SIG-M5 treated with dmso at 0.1 percent for 504 hours (cell line): Measurements from ENCODE around the gene LINGO3.
A peak's percentile ranks its signal among the peaks of the same experiment; 100 is the strongest.
"Not testable (repeated sequence)": the region's sequence is repeated elsewhere in the genome, so short reads cannot be mapped to it uniquely, and the experiment has no call there.

Experiments
- DNase-seq: peaks from one replicate; lab custom pipeline; 2025; ENCODE audit not compliant: unreplicated experiment; lab: John Stamatoyannopoulos, UW

The LINGO3 gene

DNA sequence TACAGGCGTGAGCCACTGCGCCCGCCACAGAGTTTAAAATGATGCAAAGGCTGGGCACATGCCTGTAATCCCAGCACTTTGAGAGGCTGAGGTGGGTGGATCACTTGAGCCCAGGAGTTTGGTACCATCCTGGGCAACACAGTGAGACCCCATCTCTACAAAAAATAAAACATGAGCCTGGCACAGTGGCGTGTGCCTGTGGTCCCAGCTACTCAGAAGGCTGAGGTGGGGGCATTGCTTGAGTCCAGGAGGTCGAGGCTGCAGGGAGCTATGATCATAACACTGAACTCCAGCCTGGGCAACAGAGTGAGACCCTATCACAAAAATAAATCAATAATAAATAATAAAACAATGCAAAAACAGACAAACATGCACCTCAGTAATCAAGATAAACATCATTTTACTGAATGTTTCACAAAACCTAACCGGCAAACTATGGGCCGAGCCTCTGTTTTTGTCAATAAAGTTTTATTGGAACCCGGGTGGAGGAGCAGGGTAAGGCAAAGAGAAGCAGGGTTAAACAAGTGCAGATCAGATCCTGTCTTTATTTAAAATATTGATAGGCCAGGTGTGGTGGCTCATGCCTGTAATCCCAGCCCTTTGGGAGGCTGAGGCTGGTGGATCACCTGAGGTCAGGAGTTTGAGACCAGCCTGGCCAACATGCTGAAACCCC, 24.0 kb downstream of the LINGO3 start:
- DNase-seq: no peak

DNA sequence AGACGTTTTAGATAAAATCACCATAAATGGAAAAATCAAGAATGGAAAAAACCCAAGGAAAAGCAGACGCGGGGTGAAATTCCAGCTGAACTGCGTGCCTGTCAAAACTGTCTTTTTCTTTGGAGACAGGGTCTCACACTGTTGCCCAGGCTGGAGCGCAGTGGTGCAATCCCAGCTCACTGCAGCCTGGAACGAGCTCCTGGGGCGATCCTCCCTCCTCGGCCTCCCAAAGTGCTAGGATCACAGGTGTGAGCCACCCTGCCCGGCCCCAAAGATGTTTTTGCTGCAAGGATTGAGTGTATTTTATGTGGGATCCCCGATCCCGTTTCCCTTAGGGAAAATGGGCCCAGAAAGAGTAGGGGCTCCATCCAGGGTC, 25.1 kb downstream of the LINGO3 start:
- no peak for DNase-seq

DNA sequence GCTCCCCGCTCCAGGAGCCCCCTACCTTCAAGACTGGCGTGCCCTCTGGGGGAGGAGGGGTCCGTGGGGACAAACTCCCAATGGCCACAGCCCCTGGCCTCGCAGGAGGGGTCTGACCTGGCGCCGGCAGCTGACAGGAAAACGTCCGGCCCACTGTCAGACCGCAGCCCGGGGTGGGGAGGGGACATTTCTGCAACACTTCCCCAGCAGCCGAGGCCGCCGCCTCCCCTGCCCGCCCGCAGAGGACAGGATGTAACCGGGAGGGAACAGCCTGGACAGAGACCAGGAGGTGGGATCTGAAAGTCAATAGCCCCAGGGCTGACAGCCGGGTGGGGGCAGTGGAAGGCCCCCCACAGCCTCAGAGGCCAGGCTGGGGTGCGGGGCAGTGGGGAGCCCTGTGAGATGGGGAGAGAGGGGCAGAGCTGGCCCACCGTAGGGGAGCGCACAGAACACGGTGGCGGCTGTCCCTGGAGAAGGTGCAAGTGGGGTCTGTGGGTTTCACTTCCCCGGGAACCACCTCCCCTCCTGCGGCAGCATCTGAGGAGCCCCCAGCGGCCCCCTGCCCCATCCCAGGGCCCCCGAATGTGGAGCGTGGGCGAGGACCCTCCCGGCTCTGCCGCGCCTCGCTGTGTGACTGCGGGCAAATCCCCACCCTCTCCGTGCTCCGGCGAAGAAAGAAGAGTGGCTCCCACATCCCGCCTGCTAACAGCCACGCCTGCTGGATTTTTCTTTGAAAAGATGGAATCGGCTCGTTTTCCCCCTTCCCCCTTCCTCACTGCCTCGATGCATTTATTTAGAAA, 25.7 kb downstream of the LINGO3 start, which contains the start of gene PEAK3:
TSS of gene PEAK3 (minus strand) at position 114 of the 800 bp plus-strand sequence. CDS start 1,244 bp downstream, outside the sequence.
- peak; percentile 60 for DNase-seq

- DNase-seq: not testable (repeated sequence)
These were observed 26.5 kb downstream of the LINGO3 start for GRCh38 chr19:2281265-2282061.

DNA sequence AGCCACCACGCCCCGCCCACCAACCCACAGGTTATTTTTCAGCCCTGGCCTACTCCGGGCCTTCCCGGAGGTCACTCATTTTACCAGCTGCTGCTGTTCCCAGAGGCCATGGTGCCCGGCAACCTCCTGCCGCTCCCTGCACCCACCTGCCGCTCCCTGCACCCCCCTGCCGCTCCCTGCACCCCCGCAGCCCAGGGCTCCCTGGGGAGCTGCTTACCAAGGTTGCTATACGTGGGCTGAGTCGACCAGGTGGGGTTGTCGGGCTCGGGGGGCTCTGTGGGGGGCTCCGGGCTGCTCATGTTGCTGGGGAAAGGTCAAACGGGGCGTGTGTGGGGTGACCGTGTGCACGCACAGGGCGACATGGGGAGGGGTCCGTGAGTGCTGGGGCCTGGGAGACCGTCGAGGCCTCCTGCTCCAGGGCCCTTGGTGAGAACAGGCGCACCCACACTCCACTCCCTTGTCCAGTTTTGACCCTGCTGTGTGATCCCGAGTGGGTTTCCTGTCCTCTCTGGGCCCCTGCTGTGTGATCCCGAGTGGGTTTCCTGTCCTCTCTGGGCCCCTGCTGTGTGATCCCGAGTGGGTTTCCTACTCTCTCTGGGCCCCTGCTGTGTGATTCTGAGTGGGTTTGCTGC, 27.2 kb downstream of the LINGO3 start:
- no peak for DNase-seq

- no peak for DNase-seq
These were observed 29.3 kb downstream of the LINGO3 start for GRCh38 chr19:2278459-2279158.

- no peak for DNase-seq
These were observed 30.8 kb downstream of the LINGO3 start for GRCh38 chr19:2277138-2277537.

DNA sequence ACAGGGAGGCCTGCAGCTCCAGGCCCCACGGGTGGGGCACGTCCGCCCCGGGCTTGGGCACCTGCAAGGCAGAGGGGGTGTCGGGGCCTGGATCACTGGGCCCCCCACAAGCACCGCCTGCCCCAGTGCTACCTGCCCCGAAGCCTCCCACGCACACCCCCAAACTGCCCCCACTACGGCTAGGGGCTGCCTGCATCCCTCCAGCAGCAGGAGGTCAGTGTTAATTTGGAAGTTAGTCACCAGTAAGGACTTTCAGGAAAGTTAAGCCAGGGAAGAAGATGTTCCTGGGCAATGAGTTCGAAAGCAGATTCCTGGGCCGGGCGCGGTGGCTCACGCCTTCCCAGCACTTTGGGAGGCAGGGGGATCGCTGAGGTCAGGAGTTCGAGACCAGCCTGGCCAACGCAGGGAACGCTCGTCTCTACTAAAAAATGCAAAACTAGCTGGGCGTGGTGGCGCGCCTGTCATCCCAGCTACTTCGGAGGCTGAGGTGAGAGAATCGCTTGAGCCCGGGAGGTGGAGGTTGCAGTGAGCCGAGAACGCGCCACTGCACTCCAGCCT, 31.4 kb downstream of the LINGO3 start:
- no peak for DNase-seq

DNA sequence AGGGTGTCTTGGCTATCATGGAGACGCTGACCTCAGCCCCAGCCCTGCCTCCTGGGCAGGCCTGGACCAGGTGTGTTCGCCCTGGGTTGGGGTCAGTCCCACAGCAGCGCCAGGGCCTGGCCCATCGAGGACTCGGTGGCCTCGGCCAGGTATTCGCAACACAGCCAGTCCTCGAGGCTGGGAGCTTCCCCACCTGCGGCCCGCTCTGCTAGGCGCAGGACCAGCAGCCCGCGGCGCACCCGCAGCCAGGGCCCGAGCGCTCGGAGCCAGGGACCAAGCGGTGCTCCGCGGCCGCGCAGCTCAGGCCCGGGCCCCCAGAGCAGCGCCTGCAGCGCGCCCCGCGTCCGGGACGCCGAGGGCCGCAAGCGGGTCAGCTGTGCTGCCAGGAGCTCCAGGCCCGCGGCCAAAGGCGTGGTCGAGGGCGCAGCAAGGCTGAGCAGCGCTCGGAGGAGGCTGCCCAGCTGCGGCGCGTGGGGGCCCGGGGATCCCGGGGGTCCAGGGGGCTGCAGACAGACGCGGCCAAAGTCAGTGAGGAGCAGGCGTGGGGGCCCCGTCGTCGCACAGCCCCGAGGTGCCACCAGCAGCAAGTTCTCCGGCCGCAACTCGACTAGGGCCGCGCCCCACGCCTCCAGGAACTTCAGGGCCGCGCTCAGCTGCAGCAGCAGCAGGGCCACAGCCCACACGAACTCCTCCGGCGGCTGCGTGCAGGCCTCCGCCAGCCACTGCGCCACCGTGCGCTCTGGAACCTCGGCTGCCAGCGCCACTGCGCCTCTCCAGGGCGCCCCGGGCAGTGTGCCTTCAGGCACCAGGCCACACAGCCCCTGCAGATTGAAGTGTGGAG, 32.1 kb downstream of the LINGO3 start:
- DNase-seq: no peak

DNA sequence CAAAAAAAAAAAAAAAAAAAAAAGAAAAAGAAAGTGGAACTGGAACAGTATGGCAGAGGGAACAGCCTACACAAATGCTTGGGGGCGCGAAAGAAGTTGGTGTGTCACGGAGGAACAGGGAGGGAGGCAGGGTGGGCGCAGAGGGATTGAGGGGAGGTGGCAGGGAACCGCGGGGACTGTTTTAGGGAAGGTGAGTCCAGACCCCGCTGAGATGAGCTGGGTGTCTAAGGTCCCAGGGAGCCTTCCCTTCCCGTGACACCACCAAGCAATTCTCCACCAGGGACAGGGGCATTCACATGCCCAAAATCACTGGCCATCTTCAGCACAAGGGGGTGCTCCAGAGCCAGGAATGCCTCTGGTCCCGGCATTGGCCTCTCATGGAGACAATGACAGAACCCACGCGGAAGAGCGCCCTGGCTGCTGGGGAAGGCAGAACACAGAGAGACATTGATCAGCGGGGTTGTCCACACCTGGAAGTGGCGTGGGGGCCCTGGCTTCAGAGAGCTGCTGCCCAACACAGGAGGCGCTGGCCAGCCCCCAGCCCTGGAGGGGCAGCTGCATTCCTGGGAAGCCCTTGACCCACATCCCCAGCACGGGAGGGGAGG, 32.9 kb downstream of the LINGO3 start:
- peak; percentile 34 for DNase-seq

GRCh38 chr19:2274185-2274711, 33.7 kb downstream of the LINGO3 start:
- DNase-seq: no peak

DNA sequence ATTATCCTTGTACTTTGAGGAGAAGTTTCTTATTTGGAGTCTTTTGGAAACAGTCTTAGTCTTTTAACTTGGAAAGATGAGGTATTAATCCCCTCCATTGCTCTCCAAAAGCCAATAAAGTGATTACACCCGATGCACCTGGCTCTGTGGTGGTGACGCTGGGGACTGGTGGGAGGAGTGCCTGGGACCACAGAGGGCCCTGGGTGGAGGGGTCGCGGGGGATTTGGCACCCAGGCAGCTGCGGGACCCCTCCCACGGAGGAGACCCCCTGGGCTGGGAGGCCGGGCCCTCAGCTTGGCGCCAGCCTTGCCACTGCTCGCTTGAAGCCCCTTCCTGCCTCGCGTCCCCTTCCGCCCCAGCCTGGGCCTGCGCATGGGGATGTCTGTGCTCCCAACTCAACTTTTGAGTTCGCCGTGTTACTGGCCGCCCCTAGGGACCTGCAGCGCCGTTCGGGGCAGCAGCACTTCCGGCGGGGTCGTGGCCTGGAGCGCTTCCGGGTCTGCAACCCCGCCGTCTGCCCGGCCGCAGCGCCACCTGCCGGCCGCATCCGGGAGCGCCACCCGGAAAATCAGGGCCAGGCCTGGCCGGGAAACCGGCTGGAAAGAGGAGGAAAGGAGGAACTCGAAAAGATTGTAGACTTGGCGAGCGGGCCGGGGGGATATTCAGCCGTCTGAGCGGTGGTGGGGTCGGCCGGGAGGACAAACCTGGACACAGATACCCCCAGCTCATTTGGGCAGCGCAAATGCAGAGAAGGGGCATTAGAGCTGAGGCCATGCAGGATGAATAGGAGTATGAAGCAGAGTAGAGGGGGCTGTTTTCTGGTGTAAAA, 34.4 kb downstream of the LINGO3 start:
- peak; percentile 69 for DNase-seq

DNA sequence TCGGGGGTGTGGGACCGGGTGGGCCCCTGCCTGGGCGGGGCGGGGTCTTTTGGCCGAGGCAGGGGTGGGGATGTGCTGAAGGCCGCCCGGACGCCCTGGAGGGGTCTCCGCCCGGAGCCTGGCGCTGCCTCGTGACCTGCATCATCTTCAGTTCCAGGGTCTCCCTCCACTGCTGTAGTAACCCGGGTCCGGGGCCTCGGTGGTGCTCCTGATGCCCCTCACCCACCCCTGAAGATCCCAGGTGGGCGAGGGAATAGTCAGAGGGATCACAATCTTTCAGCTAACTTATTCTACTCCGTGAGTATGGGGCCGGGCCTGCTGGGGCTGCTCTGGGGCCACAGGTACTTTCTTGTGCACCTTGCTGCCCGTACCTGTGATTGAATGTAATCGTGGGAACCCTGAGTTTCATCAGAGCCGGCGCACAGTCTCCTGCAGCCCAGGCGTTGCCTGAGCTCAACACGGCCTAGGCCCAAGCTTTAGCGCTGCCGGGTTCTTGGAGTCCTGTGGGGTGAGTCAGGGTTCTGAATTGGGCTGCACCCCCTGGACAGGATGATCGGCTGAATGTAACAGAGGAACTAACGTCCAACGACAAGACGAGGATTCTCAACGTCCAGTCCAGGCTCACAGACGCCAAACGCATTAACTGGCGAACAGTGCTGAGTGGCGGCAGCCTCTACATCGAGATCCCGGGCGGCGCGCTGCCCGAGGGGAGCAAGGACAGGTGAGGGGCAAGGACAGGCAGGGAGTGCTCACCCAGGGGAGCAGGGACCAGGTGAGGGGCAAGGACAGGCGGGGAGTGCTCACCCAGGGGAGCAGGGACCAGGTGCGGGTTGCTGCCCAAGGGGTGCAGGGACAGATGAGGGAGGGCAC, 36.5 kb downstream of the LINGO3 start:
- DNase-seq: no peak

DNA sequence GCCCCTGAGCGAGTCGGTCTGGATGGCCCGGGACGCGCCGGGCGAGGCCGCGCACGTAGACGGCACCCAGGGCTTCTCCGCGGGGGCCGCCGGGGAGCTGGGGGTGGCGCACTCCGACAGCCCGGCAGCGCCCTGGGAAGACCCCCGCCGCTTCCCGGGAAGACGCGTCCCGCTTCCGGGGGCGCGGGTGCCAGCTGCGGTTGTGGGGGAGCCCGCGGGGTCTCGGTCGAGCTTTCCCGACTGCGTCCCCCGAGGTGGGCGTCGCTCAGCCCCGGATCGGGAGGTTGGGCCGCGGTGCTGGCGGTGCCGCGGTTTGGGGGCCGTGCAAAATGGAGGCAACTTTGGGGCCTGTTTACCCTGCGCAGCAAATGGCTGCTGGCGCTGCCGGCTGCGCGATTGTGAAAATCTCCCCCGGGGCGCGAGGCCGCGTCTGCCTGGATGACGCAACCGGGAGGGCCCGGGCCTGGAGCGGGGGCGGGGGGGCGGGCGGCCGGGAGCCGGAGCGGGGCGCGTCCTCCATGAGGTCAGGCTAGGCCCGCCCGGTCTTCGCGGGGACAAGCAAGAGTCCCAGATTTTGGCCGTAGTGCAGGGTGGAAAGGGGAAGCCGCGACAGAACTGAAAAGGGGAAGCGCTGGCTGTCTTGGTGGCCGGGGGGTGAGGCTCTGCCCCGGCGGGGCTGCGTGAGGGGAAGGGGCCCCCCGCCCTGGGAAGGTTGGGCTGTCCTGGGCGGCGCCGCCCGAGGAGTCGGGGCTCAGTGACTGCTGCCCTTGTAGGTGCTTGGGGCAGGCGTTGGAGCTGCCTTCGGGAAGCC, 37.3 kb downstream of the LINGO3 start:
- peak; percentile 94 for DNase-seq

- no peak for DNase-seq
These were observed 37.9 kb downstream of the LINGO3 start for GRCh38 chr19:2270157-2270422.
